Endodermal cell (in vitro differentiated cells): Measurements from ENCODE around the gene SETD7. TPM values are rescaled to one million over a fixed set of nuclear protein-coding genes. Genes with fewer than 3 reads are reported as not detected.

Experiments used
- DNase-seq: peaks from one replicate; pipeline ENCODE4 v3.0.0-alpha.2; 2017
- H3K27ac ChIP-seq: 2 replicates; pipeline ENCODE4 v1.5.1; 2013; ENCODE audit warnings: mild to moderate bottlenecking, low read depth, low read length, moderate library complexity
- H3K27me3 ChIP-seq: 2 replicates; pipeline ENCODE4 v1.6.1; 2013; ENCODE audit warnings: mild to moderate bottlenecking, low read length, moderate library complexity; ENCODE audit not compliant: insufficient read depth, control insufficient read depth, poor library complexity, severe bottlenecking
- H3K36me3 ChIP-seq: 2 replicates; pipeline ENCODE4 v1.7.0; 2013; ENCODE audit warnings: mild to moderate bottlenecking, low read length, moderate library complexity; ENCODE audit not compliant: control insufficient read depth, insufficient read depth
- H3K4me1 ChIP-seq: one replicate; pipeline ENCODE4 v1.7.0; 2013; ENCODE audit warnings: low read length; ENCODE audit not compliant: control insufficient read depth, insufficient read depth
- H3K4me3 ChIP-seq: 2 replicates; pipeline ENCODE4 v1.5.1; 2013; ENCODE audit warnings: mild to moderate bottlenecking, low read length, moderate library complexity
- H3K9ac ChIP-seq: 2 replicates; pipeline ENCODE4 v1.6.1; 2013; ENCODE audit warnings: mild to moderate bottlenecking, low read length, moderate library complexity; ENCODE audit not compliant: poor library complexity, severe bottlenecking; ENCODE audit errors: extremely low read depth
- H3K9me3 ChIP-seq: 2 replicates; pipeline ENCODE4 v1.6.1; 2013; ENCODE audit warnings: mild to moderate bottlenecking, low read length, moderate library complexity; ENCODE audit not compliant: control insufficient read depth
- H3K27ac Mint-ChIP-seq: 2 replicates; pipeline ENCODE4 v1.8.0; 2020; ENCODE audit warnings: mixed read lengths
- H3K27me3 Mint-ChIP-seq: 2 replicates; pipeline ENCODE4 v1.8.0; 2021; ENCODE audit warnings: mild to moderate bottlenecking, mixed read lengths; ENCODE audit not compliant: insufficient read depth
- H3K36me3 Mint-ChIP-seq: 2 replicates; pipeline ENCODE4 v1.8.0; 2020; ENCODE audit warnings: low read depth, mixed read lengths
- H3K4me1 Mint-ChIP-seq: 2 replicates; pipeline ENCODE4 v1.8.0; 2020; ENCODE audit warnings: mixed read lengths
- H3K4me3 Mint-ChIP-seq: 2 replicates; pipeline ENCODE4 v1.8.0; 2020; ENCODE audit warnings: mild to moderate bottlenecking, moderate library complexity, mixed read lengths
- H3K9me3 Mint-ChIP-seq: 2 replicates; pipeline ENCODE4 v1.8.0; 2020; ENCODE audit warnings: mild to moderate bottlenecking, mixed read lengths
- WGBS, 2 experiments: methylation state at CpG; one replicate each; pipeline versions ENCODE4 v1.1.5 to v1.1.7; 2013; ENCODE audit warnings: missing lambda C conversion rate in 2 of 2, mixed read lengths in 1 of 2; ENCODE audit not compliant: insufficient coverage in 1 of 2, insufficient read length in 1 of 2; 5-methylcytosine and 5-hydroxymethylcytosine counted together
- total RNA-seq, 2 donors: library from RNA; stranded (reverse); fragmentation: NEBNext Ultra II Directional in 1 of 2; extraction: Animal tissue kit (Norgen Biotek cat#: 25700) in 1 of 2; gene quantifications; 2 replicates in 1 of 2; 3 replicates in 1 of 2; pipeline ENCODE4 v1.2.1, GENCODE V29; 2021
- TF ChIP-seq, protein P1 (sequence below): fragments of 200-600 bp; sonication (generic); conservative IDR thresholded peaks from 2 replicates; pipeline ENCODE4 v1.5.0; 2021; ENCODE audit warnings: antibody characterized with exemption, mild to moderate bottlenecking

Gene SETD7
- total RNA-seq, 2 donors from 2014 or later: 13.8 to 19.4 TPM

DNA sequence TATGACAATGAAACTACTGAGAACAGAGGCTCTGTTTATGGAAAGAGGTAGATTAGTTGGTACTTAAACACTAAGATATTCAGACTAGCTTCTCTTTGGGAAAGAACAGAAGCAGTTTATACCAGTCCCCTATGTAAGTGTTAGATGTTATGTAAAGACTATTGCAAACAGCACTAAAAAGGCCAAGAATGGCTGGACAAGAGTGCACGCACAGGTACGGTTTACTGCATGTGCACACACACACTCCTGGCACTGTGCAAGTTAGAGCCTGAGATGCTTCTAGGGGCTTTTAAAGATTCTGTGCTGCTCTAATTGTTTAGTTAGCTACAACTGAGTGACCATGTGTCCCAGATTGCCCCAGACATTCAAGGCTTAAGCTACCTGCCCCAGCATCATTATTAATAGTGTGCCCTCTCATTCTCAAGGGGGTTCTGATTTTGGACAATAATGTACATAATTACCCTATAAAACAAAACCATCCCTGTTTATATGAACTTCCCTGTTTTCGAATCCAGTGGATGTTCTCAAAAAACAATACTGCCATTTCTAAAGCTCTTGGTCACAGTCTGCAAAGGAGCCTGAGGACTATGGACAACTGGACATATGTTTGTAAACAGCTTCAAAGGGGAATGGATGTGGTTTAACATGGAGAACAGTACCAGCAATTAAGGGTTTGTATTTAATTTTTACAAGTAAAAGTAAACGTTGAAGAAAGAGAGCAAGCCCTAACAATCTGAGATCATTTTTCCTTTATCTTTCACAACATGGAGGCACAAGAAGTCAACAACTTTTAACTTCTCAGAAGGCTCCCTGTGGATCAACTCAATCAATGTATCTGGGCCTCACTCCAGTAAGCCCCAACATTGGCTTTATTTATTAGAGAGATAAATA is 2.0 kb downstream of the SETD7 start:
- Histone ChIP-seq H3K9me3 (no peaks in the 10 kb centered on the region), H3K4me1 (peaks cover 24% of the 10 kb centered on the region), H3K4me3 (peak overlapping the region; percentile 89), H3K9ac (peak overlapping the region; percentile 87), H3K27ac (no peak overlapping the region), H3K36me3 (no peaks in the 10 kb centered on the region), H3K27me3 (peaks cover 20% of the 10 kb centered on the region)
- WGBS, 2 experiments: 76 to 79% methylated on average over 4 of the region's 4 CpGs
- peak overlapping the region; percentile 96 for H3K27ac Mint-ChIP-seq
- H3K27me3 Mint-ChIP-seq: peaks cover 22% of the 10 kb centered on the region
- no peaks in the 10 kb centered on the region for H3K9me3 Mint-ChIP-seq
- TF ChIP-seq, protein P1, sequence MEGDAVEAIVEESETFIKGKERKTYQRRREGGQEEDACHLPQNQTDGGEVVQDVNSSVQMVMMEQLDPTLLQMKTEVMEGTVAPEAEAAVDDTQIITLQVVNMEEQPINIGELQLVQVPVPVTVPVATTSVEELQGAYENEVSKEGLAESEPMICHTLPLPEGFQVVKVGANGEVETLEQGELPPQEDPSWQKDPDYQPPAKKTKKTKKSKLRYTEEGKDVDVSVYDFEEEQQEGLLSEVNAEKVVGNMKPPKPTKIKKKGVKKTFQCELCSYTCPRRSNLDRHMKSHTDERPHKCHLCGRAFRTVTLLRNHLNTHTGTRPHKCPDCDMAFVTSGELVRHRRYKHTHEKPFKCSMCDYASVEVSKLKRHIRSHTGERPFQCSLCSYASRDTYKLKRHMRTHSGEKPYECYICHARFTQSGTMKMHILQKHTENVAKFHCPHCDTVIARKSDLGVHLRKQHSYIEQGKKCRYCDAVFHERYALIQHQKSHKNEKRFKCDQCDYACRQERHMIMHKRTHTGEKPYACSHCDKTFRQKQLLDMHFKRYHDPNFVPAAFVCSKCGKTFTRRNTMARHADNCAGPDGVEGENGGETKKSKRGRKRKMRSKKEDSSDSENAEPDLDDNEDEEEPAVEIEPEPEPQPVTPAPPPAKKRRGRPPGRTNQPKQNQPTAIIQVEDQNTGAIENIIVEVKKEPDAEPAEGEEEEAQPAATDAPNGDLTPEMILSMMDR: no peak
- H3K4me3 Mint-ChIP-seq: peak overlapping the region; percentile 88
- H3K36me3 Mint-ChIP-seq: no peaks in the 10 kb centered on the region
- DNase-seq: no peak
- H3K4me1 Mint-ChIP-seq: peaks cover 56% of the 10 kb centered on the region

DNA sequence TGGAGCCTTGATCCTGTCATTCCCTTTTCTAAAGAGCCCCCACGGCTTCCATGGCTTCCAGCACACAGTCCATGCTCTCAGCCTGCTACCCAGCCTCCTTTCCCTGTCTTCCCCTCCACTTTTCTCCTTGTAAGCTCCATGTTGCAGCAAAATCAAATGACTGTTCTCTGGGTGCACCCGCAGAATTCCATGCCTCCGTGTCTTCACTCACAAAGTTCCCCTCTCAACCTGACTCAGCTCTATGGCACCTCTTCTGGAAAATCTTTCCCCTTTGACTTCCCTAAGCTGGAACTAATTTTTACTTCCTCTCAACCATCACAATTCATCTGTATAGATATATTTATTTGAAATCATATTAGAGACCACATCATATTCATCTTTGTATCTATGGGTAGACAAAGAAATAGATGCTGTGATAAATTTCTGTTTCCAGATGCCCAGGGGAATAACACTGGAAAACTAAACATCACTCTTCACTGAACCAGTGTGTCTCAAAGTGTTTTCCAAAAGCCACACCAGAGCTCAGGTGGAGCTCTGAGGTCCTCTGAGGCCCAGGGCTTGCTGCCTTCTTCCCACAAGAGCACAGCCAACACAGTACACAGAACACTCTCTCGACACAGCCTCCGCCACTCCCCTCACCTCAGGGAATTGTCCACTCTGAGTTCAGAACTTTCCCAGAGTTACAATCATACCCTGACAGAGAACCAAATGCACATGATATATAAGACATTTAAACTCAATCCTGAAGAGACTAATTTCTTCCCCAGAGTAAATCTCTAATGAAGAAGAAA is 3.3 kb downstream of the SETD7 start:
- Histone ChIP-seq H3K36me3 (no peaks in the 10 kb centered on the region), H3K27ac (no peak overlapping the region), H3K9me3 (no peaks in the 10 kb centered on the region), H3K9ac (no peak overlapping the region), H3K4me3 (peak overlapping the region; percentile 89), H3K4me1 (peaks cover 19% of the 10 kb centered on the region), H3K27me3 (peaks cover 7% of the 10 kb centered on the region)
- peaks cover 9% of the 10 kb centered on the region for H3K27me3 Mint-ChIP-seq
- H3K4me1 Mint-ChIP-seq: peaks cover 48% of the 10 kb centered on the region
- DNase-seq: peak; percentile 57
- no peaks in the 10 kb centered on the region for H3K36me3 Mint-ChIP-seq
- 65 to 72% methylated on average over 3 to 5 of the region's 5 CpGs for WGBS, 2 experiments
- H3K27ac Mint-ChIP-seq: peak overlapping the region; percentile 31
- H3K4me3 Mint-ChIP-seq: no peak overlapping the region
- no peaks in the 10 kb centered on the region for H3K9me3 Mint-ChIP-seq
- TF ChIP-seq, protein P1: no peak

DNA sequence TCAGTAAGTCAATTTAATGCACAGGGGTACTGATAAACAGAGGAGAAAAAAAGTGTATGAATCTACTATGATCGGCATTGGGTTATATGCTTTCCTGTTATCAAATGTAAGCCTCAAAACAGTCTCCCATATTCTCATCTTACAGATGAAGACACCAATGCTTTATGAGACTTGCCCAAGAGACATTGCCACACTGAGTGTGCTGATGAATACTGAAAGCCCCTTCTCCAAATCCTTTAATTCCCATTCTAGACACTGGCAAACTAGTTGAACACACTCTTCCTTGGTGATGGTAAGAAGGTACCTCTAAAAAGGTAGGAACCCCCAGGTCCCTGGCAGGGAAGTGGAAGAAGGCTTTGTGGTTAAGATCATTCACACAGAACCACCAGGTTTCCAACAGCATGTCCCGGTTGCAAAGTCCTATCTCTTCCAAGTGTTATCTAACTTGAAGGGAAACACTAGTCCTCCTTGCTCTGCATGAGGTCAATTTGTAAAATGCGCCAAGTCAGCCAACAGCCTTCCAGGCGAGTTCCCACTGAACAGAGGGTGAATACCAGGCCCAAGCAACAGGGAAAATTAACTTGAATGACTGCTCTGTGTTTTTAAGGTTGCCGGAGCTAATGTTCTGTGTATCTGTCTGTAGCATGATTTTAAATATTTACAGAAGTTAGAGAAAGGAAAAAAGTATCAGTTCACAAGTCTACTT is 5.1 kb downstream of the SETD7 start:
- H3K4me1 ChIP-seq: peaks cover 14% of the 10 kb centered on the region
- no peak overlapping the region for H3K9ac ChIP-seq
- Mint-ChIP-seq H3K36me3 (peaks cover 13% of the 10 kb centered on the region), H3K27ac (peak overlapping the region; percentile 86), H3K4me1 (peaks cover 40% of the 10 kb centered on the region), H3K27me3 (no peaks in the 10 kb centered on the region), H3K9me3 (no peaks in the 10 kb centered on the region), H3K4me3 (peak overlapping the region; percentile 28)
- H3K27me3 ChIP-seq: no peaks in the 10 kb centered on the region
- H3K27ac ChIP-seq: no peak overlapping the region
- H3K4me3 ChIP-seq: peak overlapping the region; percentile 51
- no peaks in the 10 kb centered on the region for H3K9me3 ChIP-seq
- TF ChIP-seq, protein P1: no peak
- 4 to 42% methylated on average over 3 to 5 of the region's 5 CpGs for WGBS, 2 experiments
- DNase-seq: peak; percentile 84
- H3K36me3 ChIP-seq: peaks cover 14% of the 10 kb centered on the region
